ENCODE data around the gene MROH2A. TPM values are rescaled to one million over a fixed set of nuclear protein-coding genes. Genes with fewer than 3 reads are reported as not detected.
A peak's percentile ranks its signal among the peaks of the same experiment; 100 is the strongest.

MROH2A gene
- total RNA-seq, 1 experiment from 2014 or later, result not detected

- Histone ChIP-seq H2AFZ (ENCODE audit: low read depth, low read length, poor library complexity, severe bottlenecking) (no peak overlapping the region), H3K36me3 (ENCODE audit: control insufficient read depth in 1 of 2, insufficient read depth in 2 of 2, low read length in 2 of 2) (peaks cover 20 to 32% of the 10 kb centered on the region in 2 experiments), H3K27ac (ENCODE audit: low read depth, low read length) (peak overlapping the region; percentile 56; the same call in 1 of the 2 replicates), H3K27me3 (ENCODE audit: insufficient read depth, low read length) (no peaks in the 10 kb centered on the region), H4K20me1 (ENCODE audit: insufficient read depth) (no peaks in the 10 kb centered on the region), H3K4me1 (ENCODE audit: control insufficient read depth in 1 of 2, insufficient read depth in 2 of 2, low read length in 2 of 2) (peaks cover 7 to 23% of the 10 kb centered on the region in 2 experiments), H3K4me2 (ENCODE audit: low read length) (peak overlapping the region; percentile 91), H3K4me3 (replicated peaks in 1 of 2; ENCODE audit: low read depth in 1 of 2, low read length in 2 of 2) (peak overlapping the region; percentile 79 to 96), H3K9ac (ENCODE audit: low read length) (peak overlapping the region; percentile 99), H3K9me2 (ENCODE audit: insufficient read depth) (no peaks in the 10 kb centered on the region), H3K9me3 (ENCODE audit: control insufficient read depth in 1 of 2, insufficient read depth in 1 of 2, low read depth in 1 of 2, low read length in 2 of 2) (no peaks in the 10 kb centered on the region), H3K79me2 (ENCODE audit: insufficient read depth, low read length) (peaks cover 40% of the 10 kb centered on the region)
- ChIA-PET CTCF (no interaction called here), POLR2A (no interaction called here), RAD21 (ENCODE audit: low non-redundant PET in 1 of 2, low total read pairs in 2 of 2, uncharacterized antibody in 2 of 2, unreplicated experiment in 2 of 2) (no interaction called here)
- no peak for DNase-seq (ENCODE audit: low read depth, low spot score)
- intact Hi-C loops (cut with micrococcal nuclease), result no loop called here
- ATAC-seq, result no peak
- TF ChIP-seq ZBTB33 (IDR thresholded peaks at IDR 0.05; ENCODE audit: extremely low read depth, insufficient replicate concordance, low read length), result no peak
- no peak for TF ChIP-seq ZFX (IDR thresholded peaks at IDR 0.05)
- TF ChIP-seq, protein P1, sequence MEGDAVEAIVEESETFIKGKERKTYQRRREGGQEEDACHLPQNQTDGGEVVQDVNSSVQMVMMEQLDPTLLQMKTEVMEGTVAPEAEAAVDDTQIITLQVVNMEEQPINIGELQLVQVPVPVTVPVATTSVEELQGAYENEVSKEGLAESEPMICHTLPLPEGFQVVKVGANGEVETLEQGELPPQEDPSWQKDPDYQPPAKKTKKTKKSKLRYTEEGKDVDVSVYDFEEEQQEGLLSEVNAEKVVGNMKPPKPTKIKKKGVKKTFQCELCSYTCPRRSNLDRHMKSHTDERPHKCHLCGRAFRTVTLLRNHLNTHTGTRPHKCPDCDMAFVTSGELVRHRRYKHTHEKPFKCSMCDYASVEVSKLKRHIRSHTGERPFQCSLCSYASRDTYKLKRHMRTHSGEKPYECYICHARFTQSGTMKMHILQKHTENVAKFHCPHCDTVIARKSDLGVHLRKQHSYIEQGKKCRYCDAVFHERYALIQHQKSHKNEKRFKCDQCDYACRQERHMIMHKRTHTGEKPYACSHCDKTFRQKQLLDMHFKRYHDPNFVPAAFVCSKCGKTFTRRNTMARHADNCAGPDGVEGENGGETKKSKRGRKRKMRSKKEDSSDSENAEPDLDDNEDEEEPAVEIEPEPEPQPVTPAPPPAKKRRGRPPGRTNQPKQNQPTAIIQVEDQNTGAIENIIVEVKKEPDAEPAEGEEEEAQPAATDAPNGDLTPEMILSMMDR (IDR thresholded peaks at IDR 0.05 in 2 of 3, conservative IDR thresholded peaks at IDR 0.05 in 1 of 3; ENCODE audit: borderline replicate concordance in 1 of 3, insufficient read depth in 1 of 3, low read depth in 2 of 3, low read length in 2 of 3), result no peak
- no peak for TF ChIP-seq CBX3 (IDR thresholded peaks at IDR 0.05; ENCODE audit: low read depth)
- TF ChIP-seq POLR2A (IDR thresholded peaks at IDR 0.05; ENCODE audit: borderline replicate concordance, extremely low read depth, insufficient read depth, insufficient read length), result no peak
- TF ChIP-seq TCF7L2 (IDR thresholded peaks at IDR 0.05; ENCODE audit: borderline replicate concordance, extremely low read depth, insufficient read depth, insufficient read length), result no peak
- TF ChIP-seq, protein P2, sequence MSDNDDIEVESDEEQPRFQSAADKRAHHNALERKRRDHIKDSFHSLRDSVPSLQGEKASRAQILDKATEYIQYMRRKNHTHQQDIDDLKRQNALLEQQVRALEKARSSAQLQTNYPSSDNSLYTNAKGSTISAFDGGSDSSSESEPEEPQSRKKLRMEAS (IDR thresholded peaks at IDR 0.05), result no peak
- TF ChIP-seq SIN3A (IDR thresholded peaks at IDR 0.05; ENCODE audit: low read depth), result no peak
- no peak for TF ChIP-seq EZH2phosphoT487 (IDR thresholded peaks at IDR 0.05; ENCODE audit: borderline replicate concordance)
- TF ChIP-seq EZH2 (IDR thresholded peaks at IDR 0.05), result no peak
- TF ChIP-seq ELF1 (IDR thresholded peaks at IDR 0.05; ENCODE audit: borderline replicate concordance, low read depth), result no peak
- TF ChIP-seq SRF (IDR thresholded peaks at IDR 0.05; ENCODE audit: low read depth), result no peak
- no peak for TF ChIP-seq FOSL1 (IDR thresholded peaks at IDR 0.05; ENCODE audit: low read depth)
- no peak for TF ChIP-seq CEBPB (IDR thresholded peaks at IDR 0.05; ENCODE audit: low read depth)
- TF ChIP-seq, protein P3, sequence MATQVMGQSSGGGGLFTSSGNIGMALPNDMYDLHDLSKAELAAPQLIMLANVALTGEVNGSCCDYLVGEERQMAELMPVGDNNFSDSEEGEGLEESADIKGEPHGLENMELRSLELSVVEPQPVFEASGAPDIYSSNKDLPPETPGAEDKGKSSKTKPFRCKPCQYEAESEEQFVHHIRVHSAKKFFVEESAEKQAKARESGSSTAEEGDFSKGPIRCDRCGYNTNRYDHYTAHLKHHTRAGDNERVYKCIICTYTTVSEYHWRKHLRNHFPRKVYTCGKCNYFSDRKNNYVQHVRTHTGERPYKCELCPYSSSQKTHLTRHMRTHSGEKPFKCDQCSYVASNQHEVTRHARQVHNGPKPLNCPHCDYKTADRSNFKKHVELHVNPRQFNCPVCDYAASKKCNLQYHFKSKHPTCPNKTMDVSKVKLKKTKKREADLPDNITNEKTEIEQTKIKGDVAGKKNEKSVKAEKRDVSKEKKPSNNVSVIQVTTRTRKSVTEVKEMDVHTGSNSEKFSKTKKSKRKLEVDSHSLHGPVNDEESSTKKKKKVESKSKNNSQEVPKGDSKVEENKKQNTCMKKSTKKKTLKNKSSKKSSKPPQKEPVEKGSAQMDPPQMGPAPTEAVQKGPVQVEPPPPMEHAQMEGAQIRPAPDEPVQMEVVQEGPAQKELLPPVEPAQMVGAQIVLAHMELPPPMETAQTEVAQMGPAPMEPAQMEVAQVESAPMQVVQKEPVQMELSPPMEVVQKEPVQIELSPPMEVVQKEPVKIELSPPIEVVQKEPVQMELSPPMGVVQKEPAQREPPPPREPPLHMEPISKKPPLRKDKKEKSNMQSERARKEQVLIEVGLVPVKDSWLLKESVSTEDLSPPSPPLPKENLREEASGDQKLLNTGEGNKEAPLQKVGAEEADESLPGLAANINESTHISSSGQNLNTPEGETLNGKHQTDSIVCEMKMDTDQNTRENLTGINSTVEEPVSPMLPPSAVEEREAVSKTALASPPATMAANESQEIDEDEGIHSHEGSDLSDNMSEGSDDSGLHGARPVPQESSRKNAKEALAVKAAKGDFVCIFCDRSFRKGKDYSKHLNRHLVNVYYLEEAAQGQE (IDR thresholded peaks at IDR 0.05; ENCODE audit: low read depth), result no peak
- no peak for TF ChIP-seq ATF3 (IDR thresholded peaks at IDR 0.05)
- TF ChIP-seq YY1 (IDR thresholded peaks at IDR 0.05; ENCODE audit: extremely low read depth, insufficient replicate concordance, low read depth, low read length), result no peak
- TF ChIP-seq EGR1 (IDR thresholded peaks at IDR 0.05; ENCODE audit: low read depth), result no peak
- TF ChIP-seq POLR2AphosphoS5 (IDR thresholded peaks at IDR 0.05; ENCODE audit: low read depth, low read length), result no peak
- no peak for TF ChIP-seq RAD21 (IDR thresholded peaks at IDR 0.05; ENCODE audit: low read depth)
- BruUV-seq (replicated peaks), result no TSS peak
These were observed 77.2 kb downstream of the MROH2A start for GRCh38 chr2:233855345-233855744.

Data from HCT116 (cell line).